ENCODE measurements around the gene DIPK1C. TPM values are rescaled to one million over a fixed set of nuclear protein-coding genes. Genes with fewer than 3 reads are reported as not detected.

DIPK1C gene
- total RNA-seq, 1 experiment from 2014 or later = not detected

GRCh38 chr18:74402806-74403433, 54.2 kb downstream of the DIPK1C start:
- TF ChIP-seq CTCF (IDR thresholded peaks at IDR 0.05; ENCODE audit: unreplicated experiment) = no peak
- H3K27me3 Mint-ChIP-seq (ENCODE audit: unreplicated experiment) = peaks cover 67% of the 10 kb centered on the region
- no peak overlapping the region for H3K4me3 Mint-ChIP-seq (ENCODE audit: low read depth, unreplicated experiment)
- H3K4me1 Mint-ChIP-seq (ENCODE audit: low read depth, unreplicated experiment) = peaks cover 6% of the 10 kb centered on the region
- H3K36me3 Mint-ChIP-seq (ENCODE audit: insufficient read depth, unreplicated experiment) = no peaks in the 10 kb centered on the region
- H3K27ac Mint-ChIP-seq (ENCODE audit: unreplicated experiment) = no peak overlapping the region
- no peaks in the 10 kb centered on the region for H3K9me3 Mint-ChIP-seq (ENCODE audit: low read depth, unreplicated experiment)
- DNase-seq = no peak
- no TSS peak for BruUV-seq (replicated peaks)
- intact Hi-C loops (cut with micrococcal nuclease; ENCODE audit: unreplicated experiment) = no loop called here
- CTCF ChIA-PET = no interaction called here

GRCh38 chr18:74400813-74401212, 56.3 kb downstream of the DIPK1C start:
- Mint-ChIP-seq H3K4me1 (ENCODE audit: low read depth, unreplicated experiment) (peaks cover 8% of the 10 kb centered on the region), H3K4me3 (ENCODE audit: low read depth, unreplicated experiment) (no peak overlapping the region), H3K27ac (ENCODE audit: unreplicated experiment) (no peak overlapping the region), H3K36me3 (ENCODE audit: insufficient read depth, unreplicated experiment) (no peaks in the 10 kb centered on the region), H3K9me3 (ENCODE audit: low read depth, unreplicated experiment) (no peaks in the 10 kb centered on the region), H3K27me3 (ENCODE audit: unreplicated experiment) (peaks cover 69% of the 10 kb centered on the region)
- CTCF ChIA-PET = no interaction called here
- intact Hi-C loops (cut with micrococcal nuclease; ENCODE audit: unreplicated experiment) = no loop called here
- TF ChIP-seq CTCF (IDR thresholded peaks at IDR 0.05; ENCODE audit: unreplicated experiment) = no peak
- BruUV-seq (replicated peaks) = no TSS peak
- no peak for DNase-seq

GRCh38 chr18:74399091-74399887, 57.8 kb downstream of the DIPK1C start:
- H3K4me3 Mint-ChIP-seq (ENCODE audit: low read depth, unreplicated experiment) = no peak overlapping the region
- peaks cover 71% of the 10 kb centered on the region for H3K27me3 Mint-ChIP-seq (ENCODE audit: unreplicated experiment)
- intact Hi-C loops (cut with micrococcal nuclease; ENCODE audit: unreplicated experiment) = no loop called here
- DNase-seq = no peak
- CTCF ChIA-PET = interaction anchor here (0.6 kb wide), 1 partner anchor 563 kb away, joined by 3 read pairs; no protein-coding TSS in a partner anchor
- no TSS peak for BruUV-seq (replicated peaks)
- no peaks in the 10 kb centered on the region for H3K36me3 Mint-ChIP-seq (ENCODE audit: insufficient read depth, unreplicated experiment)
- TF ChIP-seq CTCF (IDR thresholded peaks at IDR 0.05; ENCODE audit: unreplicated experiment) = no peak
- H3K27ac Mint-ChIP-seq (ENCODE audit: unreplicated experiment) = no peak overlapping the region
- no peaks in the 10 kb centered on the region for H3K9me3 Mint-ChIP-seq (ENCODE audit: low read depth, unreplicated experiment)
- peaks cover 8% of the 10 kb centered on the region for H3K4me1 Mint-ChIP-seq (ENCODE audit: low read depth, unreplicated experiment)

GRCh38 chr18:74397572-74397971, 59.5 kb downstream of the DIPK1C start:
- no peaks in the 10 kb centered on the region for H3K36me3 Mint-ChIP-seq (ENCODE audit: insufficient read depth, unreplicated experiment)
- BruUV-seq (replicated peaks) = no TSS peak
- no peak overlapping the region for H3K27ac Mint-ChIP-seq (ENCODE audit: unreplicated experiment)
- H3K4me3 Mint-ChIP-seq (ENCODE audit: low read depth, unreplicated experiment) = no peak overlapping the region
- TF ChIP-seq CTCF (IDR thresholded peaks at IDR 0.05; ENCODE audit: unreplicated experiment) = no peak
- CTCF ChIA-PET = no interaction called here
- H3K4me1 Mint-ChIP-seq (ENCODE audit: low read depth, unreplicated experiment) = peaks cover 8% of the 10 kb centered on the region
- intact Hi-C loops (cut with micrococcal nuclease; ENCODE audit: unreplicated experiment) = no loop called here
- H3K9me3 Mint-ChIP-seq (ENCODE audit: low read depth, unreplicated experiment) = no peaks in the 10 kb centered on the region
- H3K27me3 Mint-ChIP-seq (ENCODE audit: unreplicated experiment) = peaks cover 86% of the 10 kb centered on the region
- DNase-seq = no peak

Data from Calu3 (cell line).